HG02840 (cell line): ENCODE results near the gene GFOD1.
"Not testable (repeated sequence)": the region's sequence is repeated elsewhere in the genome, so short reads cannot be mapped to it uniquely, and the experiment has no call there.

Source experiments
- ATAC-seq: cut with Tn5 transposase; IDR thresholded peaks from one replicate; pipeline ENCODE4 v1.9.1; 2021; ENCODE audit warnings: mild to moderate bottlenecking, moderate library complexity, moderate number of reproducible peaks; ENCODE audit not compliant: unreplicated experiment, low FRiP score

Gene GFOD1

GRCh38 chr6:13339863-13340630 is 147.4 kb downstream of the GFOD1 start:
- no peak for ATAC-seq

GRCh38 chr6:13338038-13338437 is 149.4 kb downstream of the GFOD1 start:
- ATAC-seq = no peak

- no peak for ATAC-seq
Measured at GRCh38 chr6:13336553-13336952, 150.8 kb downstream of the GFOD1 start.

GRCh38 chr6:13334953-13335352 is 152.4 kb downstream of the GFOD1 start:
- ATAC-seq = no peak

- ATAC-seq = no peak
Measured at GRCh38 chr6:13332349-13332706, 155.1 kb downstream of the GFOD1 start.

GRCh38 chr6:13331516-13332348 is 155.7 kb downstream of the GFOD1 start:
- ATAC-seq = no peak

- ATAC-seq = no peak
Measured at GRCh38 chr6:13328875-13329183, 158.6 kb downstream of the GFOD1 start.

GRCh38 chr6:13328076-13328874 is 159.1 kb downstream of the GFOD1 start, which contains the start of gene TBC1D7:
TBC1D7 (minus strand) TSS chr6:13328537; CDS start chr6:13326898, 1,639 bp downstream.
- ATAC-seq = peak; percentile 80

GRCh38 chr6:13327691-13328075 is 159.7 kb downstream of the GFOD1 start:
- ATAC-seq = no peak

- ATAC-seq = not testable (repeated sequence)
Measured at GRCh38 chr6:13326031-13326586, 161.3 kb downstream of the GFOD1 start.

GRCh38 chr6:13319891-13320564 is 167.4 kb downstream of the GFOD1 start:
- ATAC-seq = no peak

GRCh38 chr6:13318821-13319220 is 168.6 kb downstream of the GFOD1 start:
- ATAC-seq = no peak

- ATAC-seq = no peak
Measured at GRCh38 chr6:13315896-13316295, 171.5 kb downstream of the GFOD1 start.

- ATAC-seq = no peak
Measured at GRCh38 chr6:13314806-13315205, 172.6 kb downstream of the GFOD1 start.

GRCh38 chr6:13311155-13311554 is 176.2 kb downstream of the GFOD1 start:
- no peak for ATAC-seq

- ATAC-seq = no peak
Measured at GRCh38 chr6:13308332-13308731, 179.1 kb downstream of the GFOD1 start.
